ENCODE data around the gene RALGDS. TPM values are rescaled to one million over a fixed set of nuclear protein-coding genes. Genes with fewer than 3 reads are reported as not detected.
A peak's percentile ranks its signal among the peaks of the same experiment; 100 is the strongest.

Gene RALGDS
- total and polyA plus RNA-seq, 11 donors, result 17.8 to 70.1 (median 25.8) TPM

DNA sequence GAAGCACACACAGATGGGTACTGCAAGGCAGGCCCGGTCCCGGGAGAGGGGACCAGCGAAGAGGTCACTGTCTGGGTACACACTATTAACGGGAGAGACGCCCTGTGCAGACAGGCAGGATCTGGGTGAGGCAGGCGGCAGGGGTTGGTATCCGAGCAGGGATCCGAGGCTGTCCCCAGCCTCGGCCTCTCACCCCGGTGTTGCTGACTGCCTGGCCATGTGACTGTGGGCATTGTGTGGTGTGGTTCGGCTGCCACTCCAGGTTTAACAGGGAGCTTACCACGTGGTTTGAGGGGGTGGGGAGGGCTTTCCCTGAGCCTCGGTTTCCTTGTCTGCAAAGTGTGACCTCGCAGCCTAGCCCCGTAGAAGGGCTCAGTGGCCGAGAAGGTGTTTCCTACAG is 11.1 kb upstream of the RALGDS start:
- DNase-seq (no peak), ATAC-seq (no peak)
- H3K36me3 ChIP-seq, result no peaks in the 10 kb centered on the region
- H3K9me3 ChIP-seq, result no peaks in the 10 kb centered on the region
- peak overlapping the region in 10 of 12 donors; percentile 88 to 97 (median 94) for H3K27ac ChIP-seq
- H3K4me1 ChIP-seq, result peaks cover 29 to 85% (median 59%) of the 10 kb centered on the region in 12 donors
- no peak overlapping the region for H3K4me3 ChIP-seq
- H3K27me3 ChIP-seq, result no peaks in the 10 kb centered on the region
- TF ChIP-seq, protein P1, sequence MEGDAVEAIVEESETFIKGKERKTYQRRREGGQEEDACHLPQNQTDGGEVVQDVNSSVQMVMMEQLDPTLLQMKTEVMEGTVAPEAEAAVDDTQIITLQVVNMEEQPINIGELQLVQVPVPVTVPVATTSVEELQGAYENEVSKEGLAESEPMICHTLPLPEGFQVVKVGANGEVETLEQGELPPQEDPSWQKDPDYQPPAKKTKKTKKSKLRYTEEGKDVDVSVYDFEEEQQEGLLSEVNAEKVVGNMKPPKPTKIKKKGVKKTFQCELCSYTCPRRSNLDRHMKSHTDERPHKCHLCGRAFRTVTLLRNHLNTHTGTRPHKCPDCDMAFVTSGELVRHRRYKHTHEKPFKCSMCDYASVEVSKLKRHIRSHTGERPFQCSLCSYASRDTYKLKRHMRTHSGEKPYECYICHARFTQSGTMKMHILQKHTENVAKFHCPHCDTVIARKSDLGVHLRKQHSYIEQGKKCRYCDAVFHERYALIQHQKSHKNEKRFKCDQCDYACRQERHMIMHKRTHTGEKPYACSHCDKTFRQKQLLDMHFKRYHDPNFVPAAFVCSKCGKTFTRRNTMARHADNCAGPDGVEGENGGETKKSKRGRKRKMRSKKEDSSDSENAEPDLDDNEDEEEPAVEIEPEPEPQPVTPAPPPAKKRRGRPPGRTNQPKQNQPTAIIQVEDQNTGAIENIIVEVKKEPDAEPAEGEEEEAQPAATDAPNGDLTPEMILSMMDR (IDR thresholded peaks at IDR 0.05), result no peak
- TF ChIP-seq POLR2A (IDR thresholded peaks at IDR 0.05), result no peak
- intact Hi-C loops (cut with DNase I), result no loop called here
- WGBS, 4 donors, result 76 to 86% (median 83%) methylated on average over 14 to 16 of the region's 16 CpGs

DNA sequence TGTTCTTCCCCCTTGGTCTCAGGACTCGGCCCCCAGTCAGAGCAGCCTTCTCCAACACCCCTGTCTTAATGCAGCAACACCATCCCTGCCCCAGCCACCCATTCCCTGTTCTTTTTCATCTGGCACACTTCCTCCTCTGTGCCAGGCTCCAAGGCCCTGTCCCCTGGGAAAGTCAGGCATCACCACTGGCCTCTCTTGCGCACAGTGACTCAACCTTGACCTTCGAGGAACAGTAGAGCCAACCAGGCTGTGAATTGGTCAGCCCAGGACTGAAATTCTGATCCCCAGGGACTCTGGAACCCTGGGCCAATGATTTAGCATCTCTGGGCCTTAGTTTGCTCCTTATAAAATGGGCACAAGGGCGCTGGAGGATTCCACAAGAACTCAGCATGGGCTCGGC is 10.5 kb upstream of the RALGDS start:
- Histone ChIP-seq H3K9me3 (no peaks in the 10 kb centered on the region), H3K27ac (peak overlapping the region in 6 of 12 donors; percentile 88 to 97 (median 91)), H3K27me3 (no peaks in the 10 kb centered on the region), H3K36me3 (no peaks in the 10 kb centered on the region), H3K4me1 (peaks cover 36 to 90% (median 66%) of the 10 kb centered on the region in 12 donors), H3K4me3 (no peak overlapping the region)
- 91 to 94% (median 92%) methylated on average over 5 of the region's 5 CpGs for WGBS, 4 donors
- ATAC-seq, result no peak
- intact Hi-C loops (cut with DNase I), result no loop called here
- TF ChIP-seq, protein P1 (IDR thresholded peaks at IDR 0.05), result no peak
- no peak for TF ChIP-seq POLR2A (IDR thresholded peaks at IDR 0.05)
- DNase-seq, result no peak

DNA sequence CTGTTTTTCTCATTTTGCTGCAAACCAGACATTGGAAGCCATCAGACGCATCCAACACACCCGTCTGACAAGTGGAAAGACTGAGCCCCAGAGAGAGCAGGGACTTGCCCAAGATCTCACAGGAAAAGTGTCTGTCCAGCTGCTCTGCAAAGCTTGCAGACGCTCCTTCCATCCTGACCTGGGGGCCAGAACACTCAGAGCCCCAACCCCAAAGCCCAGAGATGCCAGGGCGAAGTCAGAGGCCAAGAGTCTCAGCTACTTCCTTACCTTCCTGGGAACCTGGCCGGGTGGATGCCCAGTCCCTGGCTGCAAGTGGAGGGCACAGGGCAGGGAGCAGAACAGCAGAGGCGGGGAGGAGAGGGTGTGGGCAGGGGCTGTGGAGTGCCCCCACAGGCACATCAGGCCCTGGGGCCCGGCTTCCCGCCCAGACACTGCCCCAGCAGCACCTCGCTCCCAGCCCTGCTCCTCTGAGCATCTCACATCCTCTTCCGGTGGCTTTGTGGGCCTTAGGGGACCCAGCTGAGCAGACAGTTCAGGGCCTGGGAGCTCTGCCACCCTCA is 9.7 kb upstream of the RALGDS start:
- intact Hi-C loops (cut with DNase I), result no loop called here
- no peaks in the 10 kb centered on the region for H3K36me3 ChIP-seq
- 79 to 88% (median 85%) methylated on average over 9 to 10 of the region's 10 CpGs for WGBS, 4 donors
- TF ChIP-seq POLR2A (IDR thresholded peaks at IDR 0.05), result no peak
- TF ChIP-seq, protein P1 (IDR thresholded peaks at IDR 0.05), result no peak
- H3K27me3 ChIP-seq, result no peaks in the 10 kb centered on the region
- ATAC-seq (no peak), DNase-seq (no peak)
- H3K4me1 ChIP-seq, result peaks cover 34 to 92% (median 67%) of the 10 kb centered on the region in 12 donors
- no peaks in the 10 kb centered on the region for H3K9me3 ChIP-seq
- H3K4me3 ChIP-seq, result peak overlapping the region in 1 of 12 donors; percentile 49
- peak overlapping the region in 4 of 12 donors; percentile 88 to 94 (median 90) for H3K27ac ChIP-seq

DNA sequence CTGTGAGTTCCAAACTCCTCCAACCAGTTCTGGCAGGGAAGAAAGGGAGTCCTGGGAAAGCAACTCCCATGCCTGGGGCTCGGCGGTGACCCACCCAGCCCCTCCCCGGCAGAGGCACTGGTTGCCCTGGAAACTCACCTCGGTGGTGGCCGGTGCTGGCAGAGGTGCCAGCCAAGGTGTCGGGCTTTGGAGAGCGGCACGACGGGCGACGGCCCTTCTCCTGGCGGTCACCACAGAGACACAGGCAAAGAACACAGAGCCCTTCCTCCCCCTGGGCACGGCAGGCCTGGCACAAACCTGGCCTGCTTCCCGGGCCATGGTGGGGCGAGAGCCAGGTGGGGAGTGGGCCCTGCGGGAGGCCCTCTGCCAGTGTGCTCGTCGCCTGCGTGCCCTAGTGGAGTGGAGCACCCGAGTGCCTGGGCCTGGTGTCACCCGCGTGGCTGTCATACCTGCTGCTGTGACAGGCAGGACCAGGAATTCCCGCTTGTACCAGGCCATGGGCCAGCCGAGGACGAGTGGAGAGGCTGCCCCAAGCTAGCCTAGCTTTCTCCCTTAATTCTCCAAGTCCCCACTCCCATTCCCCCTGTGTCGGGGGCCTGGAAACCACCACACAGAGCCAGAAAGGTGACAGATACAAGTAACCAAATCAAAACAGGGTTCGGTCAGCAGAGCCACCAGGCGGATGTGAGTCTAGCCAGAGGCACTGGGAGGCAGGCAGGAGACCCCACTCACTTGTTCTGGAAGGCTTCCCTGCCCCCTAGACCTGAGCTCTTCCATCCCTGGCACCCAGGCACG is 8.2 kb upstream of the RALGDS start:
- DNase-seq, result peak in 3 of 5 donors; percentile 42 to 75 (median 61)
- Histone ChIP-seq H3K27me3 (no peaks in the 10 kb centered on the region), H3K27ac (peak overlapping the region in 9 of 12 donors; percentile 34 to 76 (median 56)), H3K9me3 (no peaks in the 10 kb centered on the region), H3K4me3 (peak overlapping the region in 1 of 12 donors; percentile 49), H3K36me3 (no peaks in the 10 kb centered on the region), H3K4me1 (peaks cover 25 to 80% (median 56%) of the 10 kb centered on the region in 12 donors)
- TF ChIP-seq, protein P1 (IDR thresholded peaks at IDR 0.05), result no peak
- no peak for TF ChIP-seq POLR2A (IDR thresholded peaks at IDR 0.05)
- 54 to 86% (median 63%) methylated on average over 23 to 29 of the region's 29 CpGs for WGBS, 4 donors
- peak in 2 of 4 donors; percentile 3 to 7 for ATAC-seq
- intact Hi-C loops (cut with DNase I), result no loop called here
